ENCODE measurements around the gene STOM. TPM values are rescaled to one million over a fixed set of nuclear protein-coding genes. Genes with fewer than 3 reads are reported as not detected.

The STOM gene
- total and polyA plus RNA-seq, 8 donors: 35.3 to 238 (median 131) TPM

GRCh38 chr9:121302786-121303185, 67.3 kb downstream of the STOM start:
- 90 to 96% (median 94%) methylated on average over 7 to 13 of the region's 13 CpGs for WGBS, 5 donors
- Histone ChIP-seq H3K27ac (peak overlapping the region; percentile 14 to 96 (median 66)), H3K27me3 (no peaks in the 10 kb centered on the region), H3K9me3 (no peaks in the 10 kb centered on the region), H3K4me3 (peak overlapping the region; percentile 8 to 62 (median 40)), H3K4me1 (peaks cover 34 to 79% (median 71%) of the 10 kb centered on the region in 4 donors), H3K36me3 (peaks cover 39 to 62% (median 55%) of the 10 kb centered on the region in 4 donors)
- TF ChIP-seq POLR2AphosphoS5 (IDR thresholded peaks at IDR 0.05): no peak
- TF ChIP-seq CTCF (IDR thresholded peaks at IDR 0.05): no peak
- TF ChIP-seq POLR2A (IDR thresholded peaks at IDR 0.05): no peak
- TF ChIP-seq EP300 (IDR thresholded peaks at IDR 0.05): no peak
- no peak for DNase-seq
- intact Hi-C loops (cut with DNase I; ENCODE audit: low total_unique reads): no loop called here

- TF ChIP-seq CTCF (IDR thresholded peaks at IDR 0.05) (no peak), EP300 (IDR thresholded peaks at IDR 0.05) (no peak), POLR2A (IDR thresholded peaks at IDR 0.05) (no peak), POLR2AphosphoS5 (IDR thresholded peaks at IDR 0.05) (no peak)
- 84 to 94% (median 92%) methylated on average over 4 to 5 of the region's 5 CpGs for whole genome bisulfite sequencing, 5 donors
- Histone ChIP-seq H3K27me3 (no peaks in the 10 kb centered on the region), H3K4me3 (peak overlapping the region; percentile 22 to 62 (median 59)), H3K36me3 (peaks cover 36 to 58% (median 51%) of the 10 kb centered on the region in 4 donors), H3K27ac (peak overlapping the region in 4 of 5 donors; percentile 59 to 96 (median 78)), H3K4me1 (peaks cover 34 to 83% (median 75%) of the 10 kb centered on the region in 4 donors), H3K9me3 (no peaks in the 10 kb centered on the region)
- no peak for DNase-seq
- intact Hi-C loops (cut with DNase I; ENCODE audit: low total_unique reads): no loop called here
Measured at GRCh38 chr9:121302341-121302740, 67.7 kb downstream of the STOM start.

- Histone ChIP-seq H3K4me1 (peaks cover 34 to 88% (median 79%) of the 10 kb centered on the region in 4 donors), H3K4me3 (peak overlapping the region; percentile 22 to 62 (median 59)), H3K27me3 (no peaks in the 10 kb centered on the region), H3K36me3 (peaks cover 36 to 53% (median 48%) of the 10 kb centered on the region in 4 donors), H3K9me3 (no peaks in the 10 kb centered on the region), H3K27ac (peak overlapping the region in 4 of 5 donors; percentile 59 to 96 (median 78))
- intact Hi-C loops (cut with DNase I; ENCODE audit: low total_unique reads): no loop called here
- TF ChIP-seq POLR2AphosphoS5 (IDR thresholded peaks at IDR 0.05) (no peak), EP300 (IDR thresholded peaks at IDR 0.05) (no peak), CTCF (IDR thresholded peaks at IDR 0.05) (no peak), POLR2A (IDR thresholded peaks at IDR 0.05) (no peak)
- DNase-seq: no peak
- WGBS, 5 donors: 86 to 95% (median 90%) methylated on average over 8 to 11 of the region's 11 CpGs
Measured at GRCh38 chr9:121301881-121302286, 68.2 kb downstream of the STOM start.

- TF ChIP-seq EP300 (IDR thresholded peaks at IDR 0.05) (no peak), POLR2AphosphoS5 (IDR thresholded peaks at IDR 0.05) (no peak), POLR2A (IDR thresholded peaks at IDR 0.05) (no peak), CTCF (IDR thresholded peaks at IDR 0.05) (no peak)
- intact Hi-C loops (cut with DNase I; ENCODE audit: low total_unique reads): no loop called here
- H3K4me1 ChIP-seq: peaks cover 35 to 95% (median 90%) of the 10 kb centered on the region in 4 donors
- 54 to 65% (median 59%) methylated on average over 13 of the region's 13 CpGs for WGBS, 5 donors
- no peaks in the 10 kb centered on the region for H3K27me3 ChIP-seq
- H3K36me3 ChIP-seq: peaks cover 35 to 40% (median 38%) of the 10 kb centered on the region in 4 donors
- no peak for DNase-seq
- H3K27ac ChIP-seq: peak overlapping the region; percentile 79 to 96 (median 85)
- H3K9me3 ChIP-seq: no peaks in the 10 kb centered on the region
- peak overlapping the region; percentile 58 to 63 (median 61) for H3K4me3 ChIP-seq
Measured at GRCh38 chr9:121300283-121301119, 69.5 kb downstream of the STOM start.

Data from stomach (tissue), 9 donors.